ENCODE data around the gene DLEC1.

Gene DLEC1

DNA sequence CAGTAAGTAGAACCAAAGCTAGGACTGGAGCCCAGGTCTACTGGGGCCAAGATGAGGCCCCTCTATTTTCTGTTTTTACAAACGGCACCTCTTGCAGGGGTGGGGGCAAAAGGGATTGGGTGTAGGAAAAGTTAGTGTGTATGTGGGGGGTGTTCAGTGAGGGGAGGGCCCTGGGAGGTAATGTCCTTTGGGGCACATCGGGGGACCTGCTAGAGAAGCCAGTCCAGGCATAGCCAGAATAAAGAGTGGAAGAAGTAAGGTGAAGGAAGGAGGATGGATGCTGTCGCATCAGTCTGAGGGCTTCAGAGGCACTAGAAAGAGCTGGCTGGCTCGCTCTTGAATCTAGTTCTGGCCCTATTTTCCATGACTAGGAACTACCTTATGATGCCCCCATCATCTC lies 12.2 kb upstream of the DLEC1 start:
- no peak for TF ChIP-seq CTCF (IDR thresholded peaks at IDR 0.05; ENCODE audit: low read length, missing control alignments)
- DNase-seq (ENCODE audit: low read depth) = no peak
- no peak overlapping the region for H3K4me3 ChIP-seq (replicated peaks; ENCODE audit: low read depth, low read length)

GRCh38 chr3:38027466-38028465 lies 11.2 kb upstream of the DLEC1 start:
- no peak overlapping the region for H3K4me3 ChIP-seq (replicated peaks; ENCODE audit: low read depth, low read length)
- no peak for DNase-seq (ENCODE audit: low read depth)
- TF ChIP-seq CTCF (IDR thresholded peaks at IDR 0.05; ENCODE audit: low read length, missing control alignments) = no peak

GRCh38 chr3:38028621-38029361 lies 10.2 kb upstream of the DLEC1 start:
- no peak for DNase-seq (ENCODE audit: low read depth)
- no peak for TF ChIP-seq CTCF (IDR thresholded peaks at IDR 0.05; ENCODE audit: low read length, missing control alignments)

DNA sequence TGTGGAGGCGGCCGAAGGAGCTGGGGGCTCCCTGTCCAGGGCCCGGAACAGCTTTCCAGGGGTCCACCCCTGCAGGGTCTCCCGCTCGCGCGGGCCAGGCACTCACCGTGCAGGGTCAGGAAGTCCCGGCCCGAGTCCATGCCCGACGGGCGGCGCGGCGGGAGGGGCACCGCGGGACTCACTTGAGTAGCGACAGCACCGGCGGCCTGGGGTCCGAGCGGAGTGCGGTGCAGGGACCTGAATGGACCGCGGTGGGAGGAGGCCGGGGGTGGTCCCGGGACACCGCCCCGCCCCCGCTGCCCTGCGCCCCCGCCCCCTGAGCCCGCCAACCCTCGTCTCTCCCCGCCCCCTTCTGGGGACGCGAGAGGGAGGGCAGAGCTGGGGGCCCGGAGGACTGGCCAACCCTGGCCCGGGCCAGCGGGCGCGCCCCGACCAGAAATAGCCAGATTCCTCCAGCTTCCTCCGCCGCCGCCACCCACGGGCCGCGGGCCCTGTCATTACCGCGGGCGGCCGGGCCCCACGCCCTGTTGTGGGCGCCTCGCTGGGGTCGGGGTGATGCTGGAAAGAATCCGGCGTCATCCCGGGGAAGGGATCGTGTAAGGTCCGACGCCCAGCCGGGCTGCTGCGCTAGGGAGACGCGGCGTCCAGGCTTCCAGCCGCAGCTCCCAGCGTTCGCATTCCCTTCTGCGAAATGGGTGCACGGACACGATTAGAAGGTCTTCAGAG lies 9.4 kb upstream of the DLEC1 start, which contains the start of gene PLCD1:
Gene PLCD1, minus strand, starts transcription at position 243 of the 726 bp plus-strand sequence. Its CDS starts 103 bp downstream, at position 140.
- peak; percentile 65 for DNase-seq (ENCODE audit: low read depth)
- peak within 1 kb of the TSS; percentile 63 for H3K4me3 ChIP-seq (replicated peaks; ENCODE audit: low read depth, low read length)
- TF ChIP-seq CTCF (IDR thresholded peaks at IDR 0.05; ENCODE audit: low read length, missing control alignments) = no peak

More at GRCh38 chr3:38028621-38029361, 10.2 kb upstream of the DLEC1 start:
- peak overlapping the region; percentile 63 for H3K4me3 ChIP-seq (replicated peaks; ENCODE audit: low read depth, low read length)

DNA sequence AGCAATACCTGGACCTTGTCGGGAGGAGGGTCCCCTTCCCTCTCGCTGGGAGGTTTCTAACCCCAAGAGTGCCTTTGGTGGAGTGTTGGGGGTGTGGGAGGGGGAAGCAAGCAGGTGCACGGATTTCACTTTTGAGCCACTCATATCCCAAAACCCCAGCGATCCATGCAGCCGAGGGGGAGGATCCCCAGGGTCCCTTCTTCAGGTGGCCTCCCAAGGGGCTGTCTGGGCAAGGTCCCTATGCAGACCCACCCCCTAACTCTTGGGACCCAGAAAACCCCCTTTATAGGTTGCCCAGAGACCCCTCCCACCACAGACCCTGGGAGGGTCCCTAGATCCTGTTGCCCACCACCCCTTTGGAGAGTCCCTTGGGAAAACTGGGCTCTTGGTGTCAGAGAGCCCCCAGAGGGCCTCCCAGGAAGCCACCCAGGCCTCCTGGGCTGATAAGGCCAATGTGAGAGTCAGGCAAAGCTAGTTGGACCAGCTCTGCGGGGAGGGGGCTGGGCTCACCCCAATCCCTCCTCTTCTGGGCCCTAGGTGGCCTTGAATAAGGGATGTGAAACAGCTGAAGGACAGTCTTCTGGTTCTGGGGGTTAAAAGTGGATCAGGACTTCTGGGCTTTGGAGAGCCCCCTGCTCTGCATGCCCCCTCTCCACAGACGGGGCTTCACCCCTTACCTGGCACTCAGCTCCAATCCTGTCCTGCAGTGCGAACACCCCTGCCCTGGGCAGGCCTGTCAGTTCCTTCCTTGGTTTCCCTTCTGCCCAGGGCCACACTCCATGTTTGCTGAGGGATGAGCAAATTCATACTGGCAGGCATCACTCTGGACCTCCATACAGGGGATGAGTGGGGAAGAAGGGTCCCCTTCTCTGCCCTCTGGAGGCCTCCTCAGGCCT lies 8.6 kb upstream of the DLEC1 start:
- peak overlapping the region; percentile 63 for H3K4me3 ChIP-seq (replicated peaks; ENCODE audit: low read depth, low read length)
- no peak for DNase-seq (ENCODE audit: low read depth)

More for the DNA sequence above, 8.6 kb upstream of the DLEC1 start:
- TF ChIP-seq CTCF (IDR thresholded peaks at IDR 0.05; ENCODE audit: low read length, missing control alignments) = no peak

Data from fibroblast of pulmonary artery (primary cell).